IPS DF 4.7 (cell line): ENCODE data around the gene HS6ST3.
"Not testable (repeated sequence)": the region's sequence is repeated elsewhere in the genome, so short reads cannot be mapped to it uniquely, and the experiment has no call there.

Source experiments
- DNase-seq: peaks from one replicate; pipeline ENCODE4 v3.0.0-alpha.2; 2013; ENCODE audit warnings: low spot score; ENCODE audit errors: extremely low read depth

Gene HS6ST3

GRCh38 chr13:96089749-96090239 is at the start of gene HS6ST3:
Gene HS6ST3, plus strand, starts transcription at chr13:96090107.
- DNase-seq, result no peak

GRCh38 chr13:96041326-96042110 is 48.4 kb upstream of the HS6ST3 start:
- no peak for DNase-seq

GRCh38 chr13:96044238-96044637 is 45.7 kb upstream of the HS6ST3 start:
- DNase-seq, result no peak

GRCh38 chr13:96046449-96047126 is 43.3 kb upstream of the HS6ST3 start:
- not testable (repeated sequence) for DNase-seq

- DNase-seq, result not testable (repeated sequence)
These were observed 39.0 kb upstream of the HS6ST3 start for GRCh38 chr13:96050955-96051354.

- DNase-seq, result not testable (repeated sequence)
These were observed 38.4 kb upstream of the HS6ST3 start for GRCh38 chr13:96051491-96051890.

- not testable (repeated sequence) for DNase-seq
These were observed 38.0 kb upstream of the HS6ST3 start for GRCh38 chr13:96051946-96052345.

- no peak for DNase-seq
These were observed 37.3 kb upstream of the HS6ST3 start for GRCh38 chr13:96052656-96053002.

GRCh38 chr13:96053003-96053703 is 36.8 kb upstream of the HS6ST3 start, which contains the start of gene UGGT2:
Gene UGGT2, minus strand, starts transcription at chr13:96053401. Its CDS starts 89 bp downstream, at chr13:96053312.
- no peak for DNase-seq

- no peak for DNase-seq
These were observed 24.1 kb upstream of the HS6ST3 start for GRCh38 chr13:96065849-96066248.

GRCh38 chr13:96068729-96069128 is 21.2 kb upstream of the HS6ST3 start:
- no peak for DNase-seq

- no peak for DNase-seq
These were observed 18.4 kb upstream of the HS6ST3 start for GRCh38 chr13:96071504-96071903.

GRCh38 chr13:96072392-96072791 is 17.5 kb upstream of the HS6ST3 start:
- DNase-seq, result no peak

GRCh38 chr13:96075953-96076543 is 13.9 kb upstream of the HS6ST3 start:
- no peak for DNase-seq

GRCh38 chr13:96080676-96081075 is 9.2 kb upstream of the HS6ST3 start:
- DNase-seq, result no peak

- DNase-seq, result no peak
These were observed 8.0 kb upstream of the HS6ST3 start for GRCh38 chr13:96081888-96082287.

GRCh38 chr13:96082640-96083039 is 7.3 kb upstream of the HS6ST3 start:
- no peak for DNase-seq

- DNase-seq, result no peak
These were observed 3.2 kb upstream of the HS6ST3 start for GRCh38 chr13:96086736-96087135.

GRCh38 chr13:96089139-96089538 is 768 bp upstream of the HS6ST3 start:
- DNase-seq, result no peak

- no peak for DNase-seq
These were observed 564 bp downstream of the HS6ST3 start for GRCh38 chr13:96090240-96091101.
